HepG2 (cell line): Measurements from ENCODE around the gene KLHDC4. TPM values are rescaled to one million over a fixed set of nuclear protein-coding genes. Genes with fewer than 3 reads are reported as not detected.

Source experiments
- DDIT3 ChIP-seq: sonication (generic); formaldehyde crosslinking; IDR thresholded peaks from 2 replicates; pipeline ENCODE4 v1.4.0; 2020; ENCODE audit warnings: mild to moderate bottlenecking, missing genetic modification reagents
- EED ChIP-seq: sonication (generic); formaldehyde crosslinking; IDR thresholded peaks from 2 replicates; pipeline ENCODE4 v1.5.0; 2020; ENCODE audit warnings: mild to moderate bottlenecking, missing genetic modification reagents
- GTF3A ChIP-seq: sonication (generic); formaldehyde crosslinking; conservative IDR thresholded peaks from 2 replicates; pipeline ENCODE4 v1.4.0; 2020; ENCODE audit warnings: mild to moderate bottlenecking, missing genetic modification reagents
- NFKB2 ChIP-seq: sonication (generic); formaldehyde crosslinking; IDR thresholded peaks from 2 replicates; pipeline ENCODE4 v1.4.0; 2020; ENCODE audit warnings: missing genetic modification reagents, borderline replicate concordance
- NFYB ChIP-seq: sonication (generic); formaldehyde crosslinking; IDR thresholded peaks from 2 replicates; pipeline ENCODE4 v1.4.0; 2020; ENCODE audit warnings: missing genetic modification reagents
- PATZ1 ChIP-seq: sonication (generic); formaldehyde crosslinking; IDR thresholded peaks from 2 replicates; pipeline ENCODE4 v1.4.0; 2020; ENCODE audit warnings: missing genetic modification reagents
- REPIN1 ChIP-seq: sonication (generic); formaldehyde crosslinking; IDR thresholded peaks from 2 replicates; pipeline ENCODE4 v1.8.0; 2022; ENCODE audit warnings: missing genetic modification reagents, low read depth, mild to moderate bottlenecking, borderline replicate concordance
- RXRB ChIP-seq: IDR thresholded peaks from 2 replicates; pipeline ENCODE4 v1.6.1; 2016; ENCODE audit warnings: borderline replicate concordance, missing genetic modification reagents, missing compliant biosample characterization
- TOPORS ChIP-seq: sonication (generic); formaldehyde crosslinking; IDR thresholded peaks from 2 replicates; pipeline ENCODE4 v1.8.0; 2023; ENCODE audit warnings: mild to moderate bottlenecking, missing genetic modification reagents
- WIZ ChIP-seq: sonication (generic); formaldehyde crosslinking; IDR thresholded peaks from 2 replicates; pipeline ENCODE4 v1.5.1; 2020; ENCODE audit warnings: mild to moderate bottlenecking, missing genetic modification reagents
- ZBTB25 ChIP-seq: IDR thresholded peaks from 2 replicates; pipeline ENCODE4 v1.6.1; 2018; ENCODE audit warnings: missing genetic modification reagents
- ZFP91 ChIP-seq: sonication (generic); formaldehyde crosslinking; IDR thresholded peaks from 2 replicates; pipeline ENCODE4 v1.9.0; 2022; ENCODE audit warnings: missing genetic modification reagents, mild to moderate bottlenecking, borderline replicate concordance
- ZNF12 ChIP-seq: sonication (generic); formaldehyde crosslinking; IDR thresholded peaks from 2 replicates; pipeline ENCODE4 v1.5.0; 2020; ENCODE audit warnings: missing genetic modification reagents
- ZNF766 ChIP-seq: sonication (generic); formaldehyde crosslinking; IDR thresholded peaks from 2 replicates; pipeline ENCODE4 v1.5.0; 2020; ENCODE audit warnings: missing genetic modification reagents, borderline replicate concordance
- polyA plus RNA-seq, 8 experiments: library from polyadenylated mRNA; depleted of rRNA in 3 of 8; stranded (reverse) in 7 of 8; unstranded in 1 of 8; fragments of >200 nt; fragmentation: Illumina TruSeq in 4 of 8; extraction: Trizol in 4 of 8; gene quantifications; 2 replicates each; pipeline versions ENCODE4 v1.2.1 to v1.2.3, GENCODE V29; 2011 to 2016; ENCODE audit warnings: low read depth in 4 of 8, missing spikeins in 1 of 8, mixed read lengths in 1 of 8; ENCODE audit not compliant: insufficient read depth in 1 of 8
- total RNA-seq, 5 experiments: library from RNA; depleted of rRNA; stranded (reverse); fragments of >200 nt; fragmentation: Illumina TruSeq; extraction: Trizol; gene quantifications; 2 replicates each; pipeline ENCODE4 v1.2.3, GENCODE V29; 2016; ENCODE audit warnings: low read depth in 1 of 5
- TF ChIP-seq, protein P1 (sequence below): sonication (generic); formaldehyde crosslinking; IDR thresholded peaks from 2 replicates; pipeline ENCODE4 v1.4.0; 2020; ENCODE audit warnings: missing genetic modification reagents
- TF ChIP-seq, protein P2 (sequence below): sonication (generic); formaldehyde crosslinking; IDR thresholded peaks from 2 replicates; pipeline ENCODE4 v1.8.0; 2022; ENCODE audit warnings: missing genetic modification reagents, mild to moderate bottlenecking, borderline replicate concordance

KLHDC4 gene
- total and polyA plus RNA-seq, 2 of the 13 experiments (the other 11 are each of a cell fraction or from before 2014, with no cell fraction given) = 18.7 to 31.8 TPM

- TF ChIP-seq, protein P1, sequence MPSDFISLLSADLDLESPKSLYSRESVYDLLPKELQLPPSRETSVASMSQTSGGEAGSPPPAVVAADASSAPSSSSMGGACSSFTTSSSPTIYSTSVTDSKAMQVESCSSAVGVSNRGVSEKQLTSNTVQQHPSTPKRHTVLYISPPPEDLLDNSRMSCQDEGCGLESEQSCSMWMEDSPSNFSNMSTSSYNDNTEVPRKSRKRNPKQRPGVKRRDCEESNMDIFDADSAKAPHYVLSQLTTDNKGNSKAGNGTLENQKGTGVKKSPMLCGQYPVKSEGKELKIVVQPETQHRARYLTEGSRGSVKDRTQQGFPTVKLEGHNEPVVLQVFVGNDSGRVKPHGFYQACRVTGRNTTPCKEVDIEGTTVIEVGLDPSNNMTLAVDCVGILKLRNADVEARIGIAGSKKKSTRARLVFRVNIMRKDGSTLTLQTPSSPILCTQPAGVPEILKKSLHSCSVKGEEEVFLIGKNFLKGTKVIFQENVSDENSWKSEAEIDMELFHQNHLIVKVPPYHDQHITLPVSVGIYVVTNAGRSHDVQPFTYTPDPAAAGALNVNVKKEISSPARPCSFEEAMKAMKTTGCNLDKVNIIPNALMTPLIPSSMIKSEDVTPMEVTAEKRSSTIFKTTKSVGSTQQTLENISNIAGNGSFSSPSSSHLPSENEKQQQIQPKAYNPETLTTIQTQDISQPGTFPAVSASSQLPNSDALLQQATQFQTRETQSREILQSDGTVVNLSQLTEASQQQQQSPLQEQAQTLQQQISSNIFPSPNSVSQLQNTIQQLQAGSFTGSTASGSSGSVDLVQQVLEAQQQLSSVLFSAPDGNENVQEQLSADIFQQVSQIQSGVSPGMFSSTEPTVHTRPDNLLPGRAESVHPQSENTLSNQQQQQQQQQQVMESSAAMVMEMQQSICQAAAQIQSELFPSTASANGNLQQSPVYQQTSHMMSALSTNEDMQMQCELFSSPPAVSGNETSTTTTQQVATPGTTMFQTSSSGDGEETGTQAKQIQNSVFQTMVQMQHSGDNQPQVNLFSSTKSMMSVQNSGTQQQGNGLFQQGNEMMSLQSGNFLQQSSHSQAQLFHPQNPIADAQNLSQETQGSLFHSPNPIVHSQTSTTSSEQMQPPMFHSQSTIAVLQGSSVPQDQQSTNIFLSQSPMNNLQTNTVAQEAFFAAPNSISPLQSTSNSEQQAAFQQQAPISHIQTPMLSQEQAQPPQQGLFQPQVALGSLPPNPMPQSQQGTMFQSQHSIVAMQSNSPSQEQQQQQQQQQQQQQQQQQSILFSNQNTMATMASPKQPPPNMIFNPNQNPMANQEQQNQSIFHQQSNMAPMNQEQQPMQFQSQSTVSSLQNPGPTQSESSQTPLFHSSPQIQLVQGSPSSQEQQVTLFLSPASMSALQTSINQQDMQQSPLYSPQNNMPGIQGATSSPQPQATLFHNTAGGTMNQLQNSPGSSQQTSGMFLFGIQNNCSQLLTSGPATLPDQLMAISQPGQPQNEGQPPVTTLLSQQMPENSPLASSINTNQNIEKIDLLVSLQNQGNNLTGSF (CRISPR knock-in tag) = peak; percentile 26; the same call in 1 of the 2 replicates
- no peak for TF ChIP-seq GTF3A
- peak; percentile 75; the same call in 1 of the 2 replicates for TF ChIP-seq EED (CRISPR knock-in tag)
- 0 out of 2 replicates have a peak, but pooled peaks have one; percentile 42 for TF ChIP-seq ZNF766 (CRISPR knock-in tag)
- peak; percentile 55 for TF ChIP-seq PATZ1 (CRISPR knock-in tag)
- no peak for TF ChIP-seq TOPORS (CRISPR knock-in tag)
- TF ChIP-seq WIZ (CRISPR knock-in tag) = no peak
- peak; percentile 89; the same call in 1 of the 2 replicates for TF ChIP-seq DDIT3 (CRISPR knock-in tag)
- peak; percentile 74; the same call in 1 of the 2 replicates for TF ChIP-seq REPIN1 (CRISPR knock-in tag)
- TF ChIP-seq, protein P2, sequence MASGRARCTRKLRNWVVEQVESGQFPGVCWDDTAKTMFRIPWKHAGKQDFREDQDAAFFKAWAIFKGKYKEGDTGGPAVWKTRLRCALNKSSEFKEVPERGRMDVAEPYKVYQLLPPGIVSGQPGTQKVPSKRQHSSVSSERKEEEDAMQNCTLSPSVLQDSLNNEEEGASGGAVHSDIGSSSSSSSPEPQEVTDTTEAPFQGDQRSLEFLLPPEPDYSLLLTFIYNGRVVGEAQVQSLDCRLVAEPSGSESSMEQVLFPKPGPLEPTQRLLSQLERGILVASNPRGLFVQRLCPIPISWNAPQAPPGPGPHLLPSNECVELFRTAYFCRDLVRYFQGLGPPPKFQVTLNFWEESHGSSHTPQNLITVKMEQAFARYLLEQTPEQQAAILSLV (CRISPR knock-in tag) = peak; percentile 68; the same call in 1 of the 2 replicates
- no peak for TF ChIP-seq RXRB (CRISPR knock-in tag)
- TF ChIP-seq ZNF12 (CRISPR knock-in tag) = peak; percentile 97
- TF ChIP-seq ZFP91 (CRISPR knock-in tag) = peak; percentile 98
- peak; percentile 46; the same call in 1 of the 2 replicates for TF ChIP-seq NFKB2 (CRISPR knock-in tag)
- TF ChIP-seq ZBTB25 (CRISPR knock-in tag) = peak; percentile 53
- no peak for TF ChIP-seq NFYB
These were observed 41.1 kb upstream of the KLHDC4 start (continued) for GRCh38 chr16:87806641-87807546.
